CD4-positive, alpha-beta T cell treated with Interleukin-15 for 4 hours (primary cell): ENCODE data around the gene CTBP1.

Source experiments
- DNase-seq: peaks from one replicate; pipeline ENCODE4 v3.0.0-alpha.2; 2020; ENCODE audit warnings: low spot score

Gene CTBP1

GRCh38 chr4:1249731-1250526, 999 bp upstream of the CTBP1 start:
- DNase-seq = peak; percentile 49

- DNase-seq = peak; percentile 82
Measured at GRCh38 chr4:1249148-1249730, 309 bp upstream of the CTBP1 start.

DNA sequence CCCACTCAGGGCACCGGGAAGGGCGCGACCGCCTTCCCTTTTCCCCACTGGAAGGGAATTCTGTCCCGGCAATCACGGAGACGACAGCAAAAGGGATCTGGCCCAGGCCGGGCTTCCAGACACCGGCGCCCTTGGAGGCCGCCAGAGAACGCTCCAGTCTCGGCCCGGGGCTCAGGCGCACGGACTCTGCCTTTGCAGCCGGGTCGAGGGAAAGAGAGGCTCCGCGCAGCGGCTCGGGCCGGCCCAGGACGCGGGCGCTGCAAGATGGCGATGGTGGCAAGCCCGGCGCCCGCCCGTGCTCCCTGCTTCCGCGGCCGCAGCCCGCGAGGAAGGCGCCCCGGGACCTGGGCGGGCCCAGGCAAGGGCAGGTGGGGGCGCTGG, 1.1 kb downstream of the CTBP1 start:
- DNase-seq = no peak

- no peak for DNase-seq
Measured at GRCh38 chr4:1246901-1247863, 1.7 kb downstream of the CTBP1 start.

DNA sequence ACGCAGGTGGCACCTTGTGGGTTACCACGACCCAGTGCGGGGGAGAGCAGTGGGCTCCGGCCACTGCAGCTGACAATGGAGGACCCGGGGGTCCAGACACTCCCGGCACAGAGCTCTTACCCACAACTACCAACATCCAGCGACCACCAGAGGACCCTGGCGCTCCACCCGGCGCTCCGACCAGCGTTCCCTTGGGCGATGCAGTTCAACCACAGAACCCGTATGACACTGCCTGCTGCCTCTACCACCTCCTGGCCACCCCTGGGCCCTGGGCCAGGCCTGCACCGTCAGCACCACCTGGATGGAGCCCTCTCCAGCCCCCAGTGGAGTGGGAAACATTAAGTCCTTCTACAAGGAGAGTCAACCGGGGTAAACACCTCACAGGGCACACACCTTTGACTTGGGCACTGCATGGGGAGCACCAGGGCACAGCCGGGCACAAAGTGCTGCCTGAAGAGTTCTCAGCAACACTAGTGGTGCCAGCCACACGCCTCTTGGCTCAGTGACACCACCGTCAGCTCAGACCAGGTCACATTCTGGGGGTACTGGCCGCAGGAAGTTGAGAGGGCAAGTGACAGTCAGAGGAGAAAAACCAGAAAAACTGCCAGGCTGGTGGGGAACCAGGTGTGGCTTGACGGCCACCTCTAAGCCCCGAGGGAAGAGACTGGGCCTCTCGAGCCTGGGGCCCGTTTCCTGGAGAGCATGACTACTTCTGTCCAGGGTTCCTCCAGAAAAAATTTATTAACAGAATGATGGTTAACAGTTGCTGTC, 2.6 kb downstream of the CTBP1 start:
- no peak for DNase-seq

- no peak for DNase-seq
Measured at GRCh38 chr4:1245481-1246051, 3.4 kb downstream of the CTBP1 start.

- no peak for DNase-seq
Measured at GRCh38 chr4:1244978-1245471, 3.9 kb downstream of the CTBP1 start.

GRCh38 chr4:1244081-1244977, 4.6 kb downstream of the CTBP1 start:
- DNase-seq = no peak

GRCh38 chr4:1243451-1244080, 5.4 kb downstream of the CTBP1 start:
- DNase-seq = no peak

DNA sequence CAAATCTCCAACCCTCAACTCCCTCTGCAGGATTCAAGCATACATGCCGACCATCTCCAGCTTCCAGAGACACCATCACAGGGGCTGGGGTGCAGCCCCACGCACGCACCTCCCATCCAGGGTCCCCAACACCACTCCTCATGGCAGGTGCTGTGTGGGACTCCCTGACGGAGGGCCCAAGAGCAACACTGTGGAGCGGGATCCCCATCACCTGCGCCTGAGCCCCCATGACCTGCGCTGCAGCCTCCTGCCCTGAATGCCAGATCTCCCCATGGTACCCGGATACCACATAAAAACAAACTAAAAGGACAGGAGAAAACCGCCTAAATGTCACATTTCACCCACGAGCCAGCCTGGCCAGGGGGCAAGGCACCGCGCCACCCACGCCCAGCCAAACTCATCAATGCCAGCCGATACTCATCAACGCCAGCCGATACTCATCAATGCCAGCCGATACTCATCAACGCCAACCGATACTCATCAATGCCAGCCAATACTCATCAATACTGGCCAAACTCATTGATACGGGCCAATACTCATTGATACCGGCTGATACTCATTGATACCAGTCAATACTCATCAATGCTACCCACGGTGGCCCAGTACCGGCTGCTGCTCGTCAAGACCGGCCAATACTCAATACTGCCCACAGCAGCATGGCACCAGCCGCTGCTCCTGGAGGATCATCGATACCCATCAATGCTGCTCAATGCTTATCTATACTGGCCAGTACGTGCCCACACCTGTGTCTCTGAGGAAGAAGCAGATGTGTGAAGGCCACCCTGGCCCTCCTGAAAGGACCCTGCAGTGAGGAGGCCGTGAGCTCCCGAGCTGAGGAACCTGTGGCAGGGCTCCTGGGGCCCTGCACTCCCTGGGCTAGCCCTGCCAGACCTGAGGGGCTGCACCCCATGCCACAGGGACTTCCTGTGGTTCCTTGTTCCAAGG, 6.2 kb downstream of the CTBP1 start:
- no peak for DNase-seq

GRCh38 chr4:1241936-1242505, 6.9 kb downstream of the CTBP1 start:
- DNase-seq = no peak

DNA sequence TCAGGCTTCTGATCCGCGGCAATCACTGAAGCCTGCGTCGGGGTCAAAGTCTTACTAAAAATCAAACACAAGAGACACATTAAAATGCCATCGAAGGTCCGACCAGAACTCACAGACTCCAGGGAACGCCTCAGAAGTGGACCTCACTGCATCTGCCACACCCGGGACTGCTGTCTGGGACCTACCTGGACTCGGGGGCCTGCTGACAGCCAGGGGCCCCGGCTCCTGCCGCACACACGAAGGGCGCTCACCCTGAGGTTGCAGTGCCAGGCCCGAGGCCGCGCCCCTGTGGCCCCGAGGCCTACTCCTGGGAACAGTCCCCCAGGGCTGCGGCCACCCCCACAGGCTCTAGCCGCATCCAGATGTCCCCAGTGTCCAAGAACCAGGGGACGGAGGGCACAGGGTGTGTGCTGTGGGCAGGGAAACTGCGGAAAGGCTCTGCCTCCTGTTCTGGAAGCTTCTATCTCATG, 7.4 kb downstream of the CTBP1 start:
- DNase-seq = no peak

DNA sequence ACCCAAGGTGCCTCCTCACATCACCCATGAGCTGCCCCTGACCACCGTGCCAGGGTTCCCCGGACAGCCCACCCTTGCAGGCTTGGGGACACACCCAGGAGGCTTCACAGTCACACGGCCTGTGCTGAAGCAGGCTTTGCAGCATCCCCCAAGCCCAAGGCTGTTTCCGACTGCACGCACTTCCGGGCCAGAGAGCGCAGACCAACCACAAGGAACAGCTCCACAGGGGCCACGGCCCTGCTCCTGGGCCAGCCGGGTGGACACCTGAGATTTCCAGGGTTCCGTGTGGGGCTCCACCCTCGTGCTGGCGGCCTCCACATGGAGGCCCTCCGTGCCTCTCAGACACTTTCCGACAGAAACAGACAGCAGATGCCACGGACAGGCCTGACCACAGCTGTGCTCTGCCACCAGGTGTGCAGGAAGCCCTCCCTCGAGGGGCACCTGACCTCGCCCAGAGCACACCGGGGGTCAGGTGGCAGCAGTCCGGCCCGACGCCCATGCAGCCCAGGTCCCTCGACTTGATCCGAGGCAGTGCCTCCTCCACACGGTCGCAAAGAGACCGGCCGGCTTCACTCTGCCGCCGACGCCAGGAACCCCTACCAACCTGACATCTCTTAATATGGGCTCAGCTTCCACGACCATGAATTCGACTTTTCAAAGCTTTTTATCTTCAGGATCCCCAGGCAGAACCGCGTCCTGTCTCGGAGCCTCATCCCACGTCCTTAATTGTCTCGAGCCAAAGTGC, 8.0 kb downstream of the CTBP1 start:
- DNase-seq = no peak

DNA sequence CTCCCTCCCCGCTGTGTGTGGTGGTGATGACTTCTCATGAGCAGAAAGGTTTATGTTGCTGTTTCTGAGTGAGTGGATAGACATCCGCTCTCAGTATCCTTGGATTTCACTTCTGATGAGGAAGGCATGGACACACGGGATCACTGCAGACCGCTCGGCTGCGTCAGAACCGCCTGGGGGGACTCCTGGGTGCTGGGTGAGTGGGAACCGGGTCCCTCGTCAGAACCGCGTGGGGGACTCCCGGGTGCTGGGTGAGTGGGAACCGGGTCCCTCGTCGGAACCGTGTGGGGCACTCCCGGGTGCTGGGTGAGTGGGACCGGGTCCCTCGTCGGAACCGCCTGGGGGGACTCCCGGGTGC, 9.0 kb downstream of the CTBP1 start:
- no peak for DNase-seq

DNA sequence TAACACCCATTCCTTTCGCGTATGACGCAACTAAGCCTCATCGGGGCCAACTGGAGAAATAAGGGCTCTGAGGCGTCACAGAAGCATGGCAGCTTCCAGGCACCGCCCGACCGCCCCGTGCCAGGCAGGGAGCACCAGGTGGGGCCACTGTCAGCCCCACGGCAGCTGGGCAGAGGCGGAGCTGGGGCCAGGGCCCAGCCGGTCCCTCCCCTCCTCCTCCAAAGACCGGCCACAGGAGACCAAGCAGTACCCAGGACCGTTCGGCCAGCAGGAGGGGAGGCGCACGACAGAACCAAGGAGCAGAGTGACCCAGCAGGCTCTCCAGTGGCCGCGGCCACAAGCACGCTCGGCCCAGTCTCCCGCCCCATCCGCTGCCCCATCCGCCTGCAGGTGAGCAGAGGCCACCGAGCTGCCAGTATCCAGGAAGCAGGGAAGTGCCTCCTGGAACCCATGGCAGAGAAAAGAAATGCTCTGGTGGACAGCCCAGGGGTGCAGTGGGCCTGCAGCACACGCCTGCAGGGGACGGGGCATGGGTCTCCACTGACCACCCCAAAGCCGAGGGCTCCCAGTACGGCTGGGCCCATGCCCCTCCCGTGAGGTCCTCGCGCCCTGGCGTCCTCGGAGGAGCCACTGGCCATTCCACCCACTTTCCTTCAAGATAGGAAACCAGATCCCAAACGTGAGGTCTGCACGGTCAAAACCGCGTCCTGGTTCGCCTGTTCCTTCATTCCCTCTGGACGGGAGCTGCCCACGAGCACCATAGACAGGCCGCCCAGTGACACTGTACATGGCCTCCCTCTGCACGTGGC, 9.6 kb downstream of the CTBP1 start:
- no peak for DNase-seq

GRCh38 chr4:1238676-1239000, 10.3 kb downstream of the CTBP1 start:
- no peak for DNase-seq
